K562 (cell line): ENCODE data around the gene CABP7. TPM values are rescaled to one million over a fixed set of nuclear protein-coding genes. Genes with fewer than 3 reads are reported as not detected.

Experiments
- ATAC-seq: fragments of 200-7000 bp; cut with Tn5 transposase; 3 replicates; pipeline ENCODE4 v1.9.1; 2020; ENCODE audit warnings: moderate library complexity
- BruUV-seq: library from RNA; stranded (reverse); fragments of 400-500 nt; replicated peaks from 2 replicates; lab custom pipeline; 2021; lab: Mats Ljungman, UMichigan
- CTCF ChIA-PET: fragments of 300-600 bp; formaldehyde crosslinking; extraction: SDS; loops from one replicate; lab custom pipeline; 2021; ENCODE audit warnings: low intra/inter-chr PET ratio; lab: Yijun Ruan, JAX
- POLR2A ChIA-PET: fragments of 300-600, 350-650 bp; sonication (Branson Sonifier 250); formaldehyde crosslinking; extraction: SDS; loops from one replicate; lab custom pipeline; 2021; ENCODE audit warnings: antibody characterized with exemption, inconsistent platforms; lab: Yijun Ruan, JAX
- DNase-seq, 4 experiments: peaks; one replicate each; pipeline versions ENCODE4 v3.0.0 to v3.0.0-alpha.2; 2011 to 2018; ENCODE audit warnings: low spot score in 3 of 4, mixed read lengths in 3 of 4; ENCODE audit errors: extremely low read depth in 1 of 4
- FAIRE-seq: peaks from 2 replicates; lab custom pipeline; 2011; peaks lifted over from hg19 to GRCh38; lab: Jason Lieb, UNC
- H2AFZ ChIP-seq: 2 replicates; pipeline ENCODE4 v1.6.0; 2011; ENCODE audit warnings: low read depth, low read length, control low read depth, inconsistent platforms
- H3K27ac ChIP-seq: fragments of 200-600 bp; 3 replicates; pipeline ENCODE4 v1.8.0; 2011; ENCODE audit warnings: low read depth, mild to moderate bottlenecking, control low read depth, inconsistent platforms, low read length, moderate library complexity, mixed read lengths; ENCODE audit errors: extremely low read depth
- H3K27me3 ChIP-seq, 2 experiments: fragments of 300-600 bp in 1 of 2; 2 replicates in 1 of 2; 3 replicates in 1 of 2; pipeline versions ENCODE4 v1.6.0 to v1.8.0; 2011; ENCODE audit warnings: inconsistent platforms in 2 of 2, low read length in 2 of 2, mild to moderate bottlenecking in 1 of 2, mixed read lengths in 1 of 2, moderate library complexity in 1 of 2; ENCODE audit not compliant: control insufficient read depth in 2 of 2, insufficient read depth in 2 of 2
- H3K36me3 ChIP-seq: fragments of 300-600 bp; 3 replicates; pipeline ENCODE4 v1.8.0; 2011; ENCODE audit warnings: mild to moderate bottlenecking, low read length, inconsistent platforms; ENCODE audit not compliant: control insufficient read depth, insufficient read depth
- H3K4me1 ChIP-seq, 2 experiments: fragments of 200-600 bp in 1 of 2; replicated peaks in 1 of 2; 2 replicates in 1 of 2; 3 replicates in 1 of 2; pipeline versions ENCODE4 v1.5.1 to v1.8.0; 2011; ENCODE audit warnings: inconsistent platforms in 2 of 2, low read length in 2 of 2, mild to moderate bottlenecking in 1 of 2, mixed read lengths in 1 of 2, moderate library complexity in 1 of 2; ENCODE audit not compliant: control insufficient read depth in 2 of 2, insufficient read depth in 2 of 2
- H3K4me2 ChIP-seq: 2 replicates; pipeline ENCODE4 v1.6.1; 2011; ENCODE audit warnings: low read length, control low read depth, inconsistent platforms, mixed read lengths; ENCODE audit not compliant: insufficient read depth
- H3K4me3 ChIP-seq: fragments of 200-600 bp; sonication (generic), shearing (Covaris generic); 2 replicates; pipeline ENCODE4 v1.5.1; 2016; ENCODE audit warnings: control low read depth, inconsistent platforms
- H3K79me2 ChIP-seq: fragments of 200-600 bp; 3 replicates; pipeline ENCODE4 v1.8.0; 2011; ENCODE audit warnings: low read length, inconsistent platforms; ENCODE audit not compliant: control insufficient read depth, insufficient read depth
- H3K9ac ChIP-seq, 2 experiments: 2 replicates each; pipeline versions ENCODE4 v1.6.0 to v1.6.1; 2011; ENCODE audit warnings: low read depth in 2 of 2, low read length in 2 of 2, control low read depth in 1 of 2, inconsistent platforms in 1 of 2, mild to moderate bottlenecking in 1 of 2, mixed read lengths in 1 of 2; ENCODE audit not compliant: insufficient read depth in 1 of 2
- H3K9me1 ChIP-seq: one replicate; pipeline ENCODE4 v1.6.0; 2011; ENCODE audit warnings: inconsistent platforms, mild to moderate bottlenecking, low read length, moderate library complexity; ENCODE audit not compliant: control insufficient read depth, insufficient read depth
- H3K9me3 ChIP-seq: replicated peaks from 2 replicates; pipeline ENCODE4 v1.5.1; 2011; ENCODE audit warnings: low read depth, low read length, inconsistent platforms; ENCODE audit not compliant: control insufficient read depth, insufficient read depth
- H4K20me1 ChIP-seq: replicated peaks from 2 replicates; pipeline ENCODE4 v1.6.1; 2011; ENCODE audit warnings: low read length, inconsistent platforms, mixed read lengths; ENCODE audit not compliant: control insufficient read depth, insufficient read depth
- ATF2 ChIP-seq: sonication (generic); formaldehyde crosslinking; IDR thresholded peaks from 2 replicates; pipeline ENCODE4 v1.8.1; 2022; ENCODE audit warnings: missing genetic modification reagents
- BHLHE40 ChIP-seq: IDR thresholded peaks from 2 replicates; pipeline ENCODE4 v1.6.1; 2011; ENCODE audit warnings: low read length, improper control_type of control experiment
- ESRRB ChIP-seq: fragments of 250-450 bp; sonication (Bioruptor Pico); IDR thresholded peaks from 2 replicates; pipeline ENCODE4 v1.5.0; 2020; ENCODE audit warnings: mild to moderate bottlenecking, moderate library complexity, borderline replicate concordance
- FOS ChIP-seq: IDR thresholded peaks from 3 replicates; pipeline ENCODE4 v1.6.1; 2011; ENCODE audit not compliant: insufficient read length; ENCODE audit errors: extremely low read depth
- HMBOX1 ChIP-seq: sonication (generic); IDR thresholded peaks from 2 replicates; pipeline ENCODE4 v1.6.1; 2016
- HSF4 ChIP-seq: fragments of 250-450 bp; sonication (Bioruptor Pico); IDR thresholded peaks from 2 replicates; pipeline ENCODE4 v2.1.2; 2022; ENCODE audit warnings: mild to moderate bottlenecking, moderate library complexity, borderline replicate concordance
- TOE1 ChIP-seq, 2 experiments: fragments of 450-650 bp in 1 of 2; sonication (generic) in 1 of 2; formaldehyde crosslinking in 1 of 2; IDR thresholded peaks; 2 replicates each; pipeline versions ENCODE4 v1.7.1 to v1.8.0; 2016 to 2022; ENCODE audit warnings: borderline replicate concordance in 2 of 2, mild to moderate bottlenecking in 2 of 2, antibody characterized with exemption in 1 of 2, inconsistent platforms in 1 of 2, low read depth in 1 of 2, missing genetic modification reagents in 1 of 2, moderate library complexity in 1 of 2
- ZBTB12 ChIP-seq: fragments of 250-450 bp; sonication (Bioruptor Pico); IDR thresholded peaks from 2 replicates; pipeline ENCODE4 v1.4.0; 2020
- ZBTB2 ChIP-seq: fragments of 450-650 bp; IDR thresholded peaks from 2 replicates; pipeline ENCODE4 v1.6.1; 2016; ENCODE audit warnings: antibody characterized with exemption
- ZHX1 ChIP-seq: fragments of 150-350 bp; conservative IDR thresholded peaks from 2 replicates; pipeline ENCODE4 v1.6.1; 2014; ENCODE audit warnings: low read length
- ZNF395 ChIP-seq: fragments of 200-800 bp; sonication (Bioruptor generic); IDR thresholded peaks from 2 replicates; pipeline ENCODE4 v1.6.1; 2017; ENCODE audit warnings: missing genetic modification characterization, missing compliant biosample characterization
- ZNF695 ChIP-seq: fragments of 450-650 bp; formaldehyde crosslinking; IDR thresholded peaks from 2 replicates; pipeline ENCODE4 v1.4.0; 2020; ENCODE audit warnings: mild to moderate bottlenecking, moderate library complexity
- WGBS: fragments of 100-300 bp; shearing (Covaris generic); methylation state at CpG from one replicate; pipeline ENCODE4 v1.1.6; 2016; ENCODE audit warnings: low coverage, mixed read lengths; ENCODE audit not compliant: insufficient coverage; ENCODE audit errors: missing lambda C conversion rate; 5-methylcytosine and 5-hydroxymethylcytosine counted together
- in situ Hi-C: fragments of 300-500 bp; cut with MboI; formaldehyde crosslinking; loops from 4 replicates; pipeline ENCODE4 v1.15.0; 2018; ENCODE audit warnings: inconsistent platforms, mixed read lengths
- intact Hi-C: fragments of 100-400 bp; cut with micrococcal nuclease; formaldehyde crosslinking; loops from 2 replicates; pipeline ENCODE4 v1.14.2; 2022
- polyA plus RNA-seq, 8 experiments: library from polyadenylated mRNA; depleted of rRNA in 4 of 8; stranded (reverse) in 5 of 8; unstranded in 3 of 8; fragments of >200 nt; fragmentation: Nextera tagmentation in 2 of 8; fragmentation: Illumina TruSeq in 1 of 8; extraction: Ambion mirVana in 2 of 8; extraction: Trizol in 1 of 8; gene quantifications; 2 replicates each; pipeline versions ENCODE4 v1.2.1 to v1.2.3, GENCODE V29; 2011 to 2014; ENCODE audit warnings: inconsistent platforms in 1 of 8, missing spikeins in 1 of 8
- total RNA-seq, 7 experiments: library from RNA; depleted of rRNA in 6 of 7; stranded (reverse); fragments of >200 nt in 6 of 7; fragmentation: Illumina TruSeq in 2 of 7; extraction: Trizol in 2 of 7; gene quantifications; 2 replicates each; pipeline versions ENCODE4 v1.2.1 to v1.2.3, GENCODE V29; 2011 to 2021; ENCODE audit warnings: low replicate concordance in 1 of 7

The CABP7 gene
- total and polyA plus RNA-seq, 9 of the 15 experiments (the other 6 are each of a cell fraction or from before 2014, with no cell fraction given), result not detected

- no peaks in the 10 kb centered on the region for H3K36me3 ChIP-seq
- peaks cover 16% of the 10 kb centered on the region; the same call in 1 of the 2 replicates for H4K20me1 ChIP-seq
- no peak overlapping the region for H3K4me2 ChIP-seq
- POLR2A ChIA-PET, result no interaction called here
- no peak for ATAC-seq
- BruUV-seq, result no TSS peak
- CTCF ChIA-PET, result interaction anchor here (1.0 kb wide), 1 partner anchor 17 kb away, joined by 3 read pairs; no protein-coding TSS in a partner anchor
- no peak overlapping the region for H3K9ac ChIP-seq
- H3K27ac ChIP-seq, result no peak overlapping the region
- no peaks in the 10 kb centered on the region for H3K9me3 ChIP-seq
- H3K27me3 ChIP-seq, result peaks cover 0 to 49% of the 10 kb centered on the region in 2 experiments; a peak in 2 of 5 replicates
- WGBS, result 11% methylated on average over 11 of the region's 11 CpGs
- intact Hi-C loops, result no loop called here
- H2AFZ ChIP-seq, result no peak overlapping the region
- peaks cover 0 to 26% of the 10 kb centered on the region in 2 experiments; a peak in 2 of 5 replicates for H3K4me1 ChIP-seq
- H3K9me1 ChIP-seq, result peaks cover 5% of the 10 kb centered on the region
- DNase-seq, result no peak
- H3K79me2 ChIP-seq, result no peaks in the 10 kb centered on the region
- in situ Hi-C loops, result no loop called here
- FAIRE-seq, result no peak
- H3K4me3 ChIP-seq, result no peak overlapping the region
- TF ChIP-seq HSF4 (CRISPR knock-in tag) (no peak), TOE1 (IDR thresholded peaks at IDR 0.05; ENCODE audit: borderline replicate concordance) (no peak), TOE1 (CRISPR knock-in tag; IDR thresholded peaks at IDR 0.05; ENCODE audit: borderline replicate concordance, low read depth) (no peak), ZBTB12 (CRISPR knock-in tag) (no peak), ESRRB (CRISPR knock-in tag) (no peak), FOS (no peak), ZHX1 (no peak), ZNF395 (CRISPR knock-in tag) (no peak), ATF2 (CRISPR knock-in tag) (no peak), HMBOX1 (no peak), ZBTB2 (no peak), BHLHE40 (no peak), ZNF695 (CRISPR knock-in tag) (no peak)
Observed at GRCh38 chr22:29717789-29718188, 2.0 kb upstream of the CABP7 start.
